ENCODE data around the gene MARS1. TPM values are rescaled to one million over a fixed set of nuclear protein-coding genes. Genes with fewer than 3 reads are reported as not detected.
A peak's percentile ranks its signal among the peaks of the same experiment; 100 is the strongest.

The MARS1 gene
- total RNA-seq, 1 experiment from 2014 or later: 209 TPM

DNA sequence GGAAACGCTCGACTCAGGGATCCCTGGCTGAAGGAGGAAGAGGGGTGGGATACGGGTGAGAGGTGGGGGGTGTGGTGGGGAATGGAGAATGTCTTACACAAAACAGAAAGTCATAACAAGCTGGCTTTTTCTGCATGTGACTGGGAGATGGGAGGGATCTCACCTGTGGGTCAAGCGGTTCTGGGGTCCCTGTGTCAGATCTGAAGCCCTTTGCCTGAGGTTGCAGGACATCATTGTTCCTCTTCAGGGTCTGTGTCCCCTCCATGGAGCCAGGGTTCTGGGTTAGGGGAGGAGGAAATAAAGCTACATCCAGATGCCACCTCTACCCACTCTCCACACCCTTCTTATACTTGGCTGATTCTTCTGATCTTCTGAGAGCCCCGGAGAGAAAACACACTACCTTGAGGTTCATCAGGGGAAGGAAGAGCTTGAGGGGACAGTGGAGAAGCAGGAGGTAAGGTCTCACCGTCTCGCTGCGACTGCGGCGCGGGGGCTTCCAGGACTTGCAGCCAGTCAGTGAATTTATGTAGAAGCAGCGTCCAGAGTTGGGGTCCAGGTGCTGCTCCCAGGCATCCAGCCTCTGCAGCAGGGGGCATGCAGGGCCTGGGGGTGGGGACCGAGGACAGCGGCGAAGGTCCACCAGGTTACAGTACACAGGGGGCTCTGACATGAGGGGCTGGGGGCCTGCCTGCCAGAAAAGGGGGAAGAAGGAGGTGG is 10.7 kb upstream of the MARS1 start:
- CTCF ChIA-PET: no interaction called here
- no TSS peak for BruUV-seq (replicated peaks)
- H3K4me3 ChIP-seq (ENCODE audit: low read length): no peak overlapping the region
- intact Hi-C loops (cut with micrococcal nuclease): no loop called here
- H3K27ac ChIP-seq (ENCODE audit: low read length): no peak overlapping the region
- ATAC-seq (no peak), DNase-seq (no peak)
- no peaks in the 10 kb centered on the region for H3K36me3 ChIP-seq (ENCODE audit: low read depth, low read length)
- no peak overlapping the region for H2AFZ ChIP-seq (ENCODE audit: low read length)
- no peaks in the 10 kb centered on the region for H3K4me1 ChIP-seq (ENCODE audit: insufficient read depth, low read length)
- H3K9me2 ChIP-seq (replicated peaks; ENCODE audit: low read length): no peaks in the 10 kb centered on the region
- H3F3A ChIP-seq (ENCODE audit: low read length, unreplicated experiment): no peaks in the 10 kb centered on the region
- no peak overlapping the region for H3K9ac ChIP-seq (ENCODE audit: low read length)
- TF ChIP-seq EZH2phosphoT487 (IDR thresholded peaks at IDR 0.05; ENCODE audit: borderline replicate concordance, low read length) (no peak), EZH2 (IDR thresholded peaks at IDR 0.05; ENCODE audit: low read length, unreplicated experiment) (no peak)
- TF ChIP-seq, protein P1, sequence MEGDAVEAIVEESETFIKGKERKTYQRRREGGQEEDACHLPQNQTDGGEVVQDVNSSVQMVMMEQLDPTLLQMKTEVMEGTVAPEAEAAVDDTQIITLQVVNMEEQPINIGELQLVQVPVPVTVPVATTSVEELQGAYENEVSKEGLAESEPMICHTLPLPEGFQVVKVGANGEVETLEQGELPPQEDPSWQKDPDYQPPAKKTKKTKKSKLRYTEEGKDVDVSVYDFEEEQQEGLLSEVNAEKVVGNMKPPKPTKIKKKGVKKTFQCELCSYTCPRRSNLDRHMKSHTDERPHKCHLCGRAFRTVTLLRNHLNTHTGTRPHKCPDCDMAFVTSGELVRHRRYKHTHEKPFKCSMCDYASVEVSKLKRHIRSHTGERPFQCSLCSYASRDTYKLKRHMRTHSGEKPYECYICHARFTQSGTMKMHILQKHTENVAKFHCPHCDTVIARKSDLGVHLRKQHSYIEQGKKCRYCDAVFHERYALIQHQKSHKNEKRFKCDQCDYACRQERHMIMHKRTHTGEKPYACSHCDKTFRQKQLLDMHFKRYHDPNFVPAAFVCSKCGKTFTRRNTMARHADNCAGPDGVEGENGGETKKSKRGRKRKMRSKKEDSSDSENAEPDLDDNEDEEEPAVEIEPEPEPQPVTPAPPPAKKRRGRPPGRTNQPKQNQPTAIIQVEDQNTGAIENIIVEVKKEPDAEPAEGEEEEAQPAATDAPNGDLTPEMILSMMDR (conservative IDR thresholded peaks at IDR 0.05; ENCODE audit: low read depth, low read length): no peak
- POLR2A ChIA-PET (ENCODE audit: unreplicated experiment): no interaction called here
- H3K9me3 ChIP-seq (ENCODE audit: low read length): no peaks in the 10 kb centered on the region
- peaks cover 47% of the 10 kb centered on the region for H3K27me3 ChIP-seq (ENCODE audit: low read length)
- no peaks in the 10 kb centered on the region for H4K20me1 ChIP-seq (ENCODE audit: low read length)
- no peaks in the 10 kb centered on the region for H3K79me2 ChIP-seq (ENCODE audit: low read length)
- H3K4me2 ChIP-seq (ENCODE audit: low read length): no peak overlapping the region

DNA sequence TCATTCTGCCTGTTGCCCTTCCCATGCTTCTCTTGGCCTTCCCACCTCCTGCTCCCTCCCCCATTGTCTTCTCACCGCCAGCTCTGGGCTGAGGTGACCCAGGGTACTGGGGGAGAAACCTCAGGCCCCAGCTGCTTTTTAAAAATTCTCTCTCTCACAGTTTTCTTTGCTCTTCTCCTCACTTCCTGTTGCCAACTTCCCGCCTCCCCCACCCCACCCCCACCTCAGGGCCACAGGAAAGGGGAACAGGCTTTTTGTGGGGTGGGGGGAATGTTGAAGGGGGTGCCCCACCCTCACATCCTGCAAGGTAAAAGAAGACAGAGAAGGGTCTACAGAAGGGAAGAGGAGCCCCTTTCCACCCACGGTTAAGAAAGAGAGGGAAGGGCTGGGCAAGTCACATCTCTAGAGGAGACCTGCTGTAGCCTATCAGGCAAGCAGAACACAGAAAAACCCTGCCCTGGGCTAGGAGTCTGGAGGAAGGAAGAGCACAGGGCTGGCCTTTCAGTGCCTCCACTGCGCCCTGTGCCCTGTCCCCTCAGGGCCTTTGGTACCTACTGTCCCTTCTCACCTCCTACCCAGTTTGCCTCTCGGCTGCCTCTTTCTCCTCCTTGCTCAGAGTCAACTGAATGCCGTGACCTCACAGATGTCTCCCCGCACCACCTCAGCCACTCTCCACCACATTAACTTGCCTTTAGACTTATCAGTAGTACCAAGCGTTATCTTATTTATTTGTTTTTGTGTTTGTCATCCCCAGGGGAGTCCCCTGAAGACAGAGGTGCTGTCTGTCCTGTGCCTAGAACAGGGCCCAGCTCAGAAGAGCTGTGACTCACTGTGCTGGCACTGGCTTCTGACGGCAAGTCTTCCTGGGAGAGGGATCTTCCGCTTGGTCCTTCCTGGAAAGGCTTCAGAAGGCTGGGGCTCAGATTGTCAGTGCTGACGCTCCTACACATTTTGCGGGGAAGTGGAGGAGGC is 9.9 kb upstream of the MARS1 start:
- ChIA-PET CTCF (no interaction called here), POLR2A (ENCODE audit: unreplicated experiment) (no interaction called here)
- DNase-seq (no peak), ATAC-seq (peak; percentile 25)
- no peak for TF ChIP-seq EZH2 (IDR thresholded peaks at IDR 0.05; ENCODE audit: low read length, unreplicated experiment)
- TF ChIP-seq, protein P1 (conservative IDR thresholded peaks at IDR 0.05; ENCODE audit: low read depth, low read length): no peak
- no peak for TF ChIP-seq EZH2phosphoT487 (IDR thresholded peaks at IDR 0.05; ENCODE audit: borderline replicate concordance, low read length)
- Histone ChIP-seq H3K9ac (ENCODE audit: low read length) (no peak overlapping the region), H3K4me2 (ENCODE audit: low read length) (no peak overlapping the region), H2AFZ (ENCODE audit: low read length) (no peak overlapping the region), H3K9me3 (ENCODE audit: low read length) (no peaks in the 10 kb centered on the region), H3K27me3 (ENCODE audit: low read length) (peaks cover 39% of the 10 kb centered on the region), H3K27ac (ENCODE audit: low read length) (no peak overlapping the region), H3K9me2 (replicated peaks; ENCODE audit: low read length) (no peaks in the 10 kb centered on the region), H3K36me3 (ENCODE audit: low read depth, low read length) (no peaks in the 10 kb centered on the region), H3K79me2 (ENCODE audit: low read length) (no peaks in the 10 kb centered on the region), H3K4me1 (ENCODE audit: insufficient read depth, low read length) (no peaks in the 10 kb centered on the region), H3F3A (ENCODE audit: low read length, unreplicated experiment) (no peaks in the 10 kb centered on the region), H3K4me3 (ENCODE audit: low read length) (no peak overlapping the region), H4K20me1 (ENCODE audit: low read length) (no peaks in the 10 kb centered on the region)
- intact Hi-C loops (cut with micrococcal nuclease): no loop called here
- BruUV-seq (replicated peaks): no TSS peak

DNA sequence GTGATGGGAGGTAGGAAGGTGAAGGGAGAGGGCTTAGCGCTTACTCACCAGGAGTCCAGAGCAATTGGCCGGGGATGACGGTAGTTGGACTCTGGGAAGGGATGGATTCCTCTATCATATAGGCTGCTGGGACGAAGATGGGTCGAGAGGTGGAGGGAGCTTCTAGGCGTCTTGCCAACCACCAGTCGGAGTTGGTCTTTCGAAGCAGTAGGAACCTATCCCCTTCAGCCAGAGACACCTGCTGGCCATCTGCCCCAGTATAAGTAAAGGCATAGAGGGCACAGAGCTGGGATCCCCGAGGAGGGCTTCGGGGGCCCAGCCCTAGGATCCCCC is 8.9 kb upstream of the MARS1 start:
- H3K4me1 ChIP-seq (ENCODE audit: insufficient read depth, low read length): no peaks in the 10 kb centered on the region
- TF ChIP-seq EZH2 (IDR thresholded peaks at IDR 0.05; ENCODE audit: low read length, unreplicated experiment) (no peak), EZH2phosphoT487 (IDR thresholded peaks at IDR 0.05; ENCODE audit: borderline replicate concordance, low read length) (no peak)
- TF ChIP-seq, protein P1 (conservative IDR thresholded peaks at IDR 0.05; ENCODE audit: low read depth, low read length): no peak
- no peaks in the 10 kb centered on the region for H4K20me1 ChIP-seq (ENCODE audit: low read length)
- no peak overlapping the region for H3K4me3 ChIP-seq (ENCODE audit: low read length)
- H3K27ac ChIP-seq (ENCODE audit: low read length): no peak overlapping the region
- no TSS peak for BruUV-seq (replicated peaks)
- ATAC-seq (no peak), DNase-seq (no peak)
- no peaks in the 10 kb centered on the region for H3F3A ChIP-seq (ENCODE audit: low read length, unreplicated experiment)
- ChIA-PET CTCF (no interaction called here), POLR2A (ENCODE audit: unreplicated experiment) (no interaction called here)
- no peak overlapping the region for H2AFZ ChIP-seq (ENCODE audit: low read length)
- no peak overlapping the region for H3K4me2 ChIP-seq (ENCODE audit: low read length)
- no peaks in the 10 kb centered on the region for H3K36me3 ChIP-seq (ENCODE audit: low read depth, low read length)
- H3K9ac ChIP-seq (ENCODE audit: low read length): no peak overlapping the region
- no peaks in the 10 kb centered on the region for H3K9me3 ChIP-seq (ENCODE audit: low read length)
- no peaks in the 10 kb centered on the region for H3K9me2 ChIP-seq (replicated peaks; ENCODE audit: low read length)
- intact Hi-C loops (cut with micrococcal nuclease): no loop called here
- peaks cover 32% of the 10 kb centered on the region for H3K27me3 ChIP-seq (ENCODE audit: low read length)
- no peaks in the 10 kb centered on the region for H3K79me2 ChIP-seq (ENCODE audit: low read length)
